SK-N-MC (cell line): ENCODE results near the gene ING5.

Experiments
- EZH2 ChIP-seq: fragments of 200-600 bp; sonication (generic); IDR thresholded peaks from one replicate; pipeline ENCODE4 v1.6.1; 2017; ENCODE audit warnings: antibody characterized with exemption
- POLR2AphosphoS5 ChIP-seq: IDR thresholded peaks from 2 replicates; pipeline ENCODE4 v1.6.1; 2012; ENCODE audit warnings: mild to moderate bottlenecking, low read depth, low read length, borderline replicate concordance

- TF ChIP-seq POLR2AphosphoS5 (no peak), EZH2 (no peak)
Observed at GRCh38 chr2:241677392-241677791, 24.4 kb upstream of the ING5 start.
